GM19324 (cell line): ENCODE data around the gene MIOX.
"Not testable (repeated sequence)": the region's sequence is repeated elsewhere in the genome, so short reads cannot be mapped to it uniquely, and the experiment has no call there.

Experiments used
- ATAC-seq: cut with Tn5 transposase; IDR thresholded peaks from one replicate; pipeline ENCODE4 v1.9.1; 2021; ENCODE audit warnings: mild to moderate bottlenecking, moderate library complexity; ENCODE audit not compliant: unreplicated experiment, low FRiP score

MIOX gene

DNA sequence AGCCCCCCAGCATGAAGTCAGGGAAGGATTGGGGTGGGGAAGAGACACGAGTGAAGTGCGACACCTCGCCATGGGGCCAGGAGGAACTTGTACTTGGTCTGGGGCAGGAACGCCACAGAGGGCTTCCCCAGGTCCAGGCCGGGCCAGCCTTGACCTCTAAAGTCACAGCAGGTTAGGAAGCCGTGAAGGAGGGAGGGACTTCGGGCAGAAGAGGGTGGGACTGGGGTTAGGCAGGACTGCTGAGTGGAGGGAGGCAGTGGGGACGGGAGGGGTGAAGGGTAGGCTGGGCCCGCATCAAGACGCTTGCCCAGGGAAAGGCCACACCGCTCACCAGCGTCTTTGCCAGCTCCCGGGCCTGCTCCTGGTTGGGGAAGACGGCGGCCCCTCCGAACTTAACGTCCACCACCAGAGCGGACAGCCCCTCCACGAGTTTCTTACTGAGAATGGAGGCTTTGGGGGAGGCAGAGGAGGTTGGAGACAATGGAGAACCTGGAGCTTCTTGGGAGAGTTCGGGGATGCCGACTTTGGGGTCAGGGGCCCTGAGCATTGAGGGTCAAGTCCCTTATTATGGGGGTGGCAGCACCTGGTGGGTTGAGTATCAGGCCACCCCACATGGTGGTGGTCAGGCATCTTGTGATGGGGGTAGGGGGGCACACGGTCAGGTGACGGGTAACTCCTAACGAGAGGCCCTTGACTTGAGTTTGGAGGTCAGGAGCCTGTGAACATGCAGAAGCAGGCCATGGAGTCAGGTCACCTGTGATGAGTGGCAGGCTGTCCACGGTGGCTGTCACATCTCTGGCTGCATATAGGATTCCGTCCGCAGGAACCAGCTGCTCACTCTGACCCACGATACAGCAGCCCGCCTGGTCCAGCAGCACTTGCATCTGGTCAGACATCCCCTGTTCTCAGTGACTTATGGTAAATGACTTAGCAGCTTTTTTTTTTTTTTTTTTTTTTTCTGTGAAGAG lies 40.5 kb downstream of the MIOX start:
- no peak for ATAC-seq

DNA sequence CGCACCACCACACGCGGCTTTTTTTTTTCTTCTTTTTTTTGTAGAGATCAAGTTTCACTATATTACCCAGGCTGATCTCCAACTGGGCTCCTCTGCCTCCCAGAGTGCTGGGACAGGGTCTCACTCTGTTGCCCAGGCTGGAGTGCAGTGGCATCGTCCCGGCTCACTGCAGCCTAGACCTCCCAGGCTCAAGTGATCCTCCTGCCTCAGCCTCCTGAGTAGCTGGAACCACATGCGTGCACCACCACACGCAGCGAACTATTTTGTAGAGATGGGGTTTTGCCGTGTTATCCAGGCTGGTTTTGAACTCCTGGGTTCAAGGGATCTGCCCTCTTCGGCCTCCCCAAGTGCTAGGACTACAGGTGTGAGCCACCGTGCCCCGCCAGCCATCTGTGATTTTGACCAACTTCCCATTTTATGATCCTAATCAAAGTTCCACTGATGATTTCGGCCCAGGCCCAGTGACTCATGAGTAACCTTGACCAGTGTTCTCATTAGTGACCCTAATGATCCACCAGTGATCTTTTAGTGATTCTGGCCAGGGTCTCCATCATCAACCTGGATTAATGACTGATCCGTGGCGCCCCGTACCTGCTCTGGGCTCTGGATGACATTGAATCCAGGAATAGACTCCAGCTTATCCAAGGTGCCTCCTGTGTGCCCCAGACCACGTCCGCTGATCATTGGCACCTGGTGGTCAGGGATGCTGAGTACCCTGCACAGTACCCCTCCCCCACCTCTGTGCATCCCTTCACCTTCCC lies 41.4 kb downstream of the MIOX start:
- ATAC-seq: no peak

DNA sequence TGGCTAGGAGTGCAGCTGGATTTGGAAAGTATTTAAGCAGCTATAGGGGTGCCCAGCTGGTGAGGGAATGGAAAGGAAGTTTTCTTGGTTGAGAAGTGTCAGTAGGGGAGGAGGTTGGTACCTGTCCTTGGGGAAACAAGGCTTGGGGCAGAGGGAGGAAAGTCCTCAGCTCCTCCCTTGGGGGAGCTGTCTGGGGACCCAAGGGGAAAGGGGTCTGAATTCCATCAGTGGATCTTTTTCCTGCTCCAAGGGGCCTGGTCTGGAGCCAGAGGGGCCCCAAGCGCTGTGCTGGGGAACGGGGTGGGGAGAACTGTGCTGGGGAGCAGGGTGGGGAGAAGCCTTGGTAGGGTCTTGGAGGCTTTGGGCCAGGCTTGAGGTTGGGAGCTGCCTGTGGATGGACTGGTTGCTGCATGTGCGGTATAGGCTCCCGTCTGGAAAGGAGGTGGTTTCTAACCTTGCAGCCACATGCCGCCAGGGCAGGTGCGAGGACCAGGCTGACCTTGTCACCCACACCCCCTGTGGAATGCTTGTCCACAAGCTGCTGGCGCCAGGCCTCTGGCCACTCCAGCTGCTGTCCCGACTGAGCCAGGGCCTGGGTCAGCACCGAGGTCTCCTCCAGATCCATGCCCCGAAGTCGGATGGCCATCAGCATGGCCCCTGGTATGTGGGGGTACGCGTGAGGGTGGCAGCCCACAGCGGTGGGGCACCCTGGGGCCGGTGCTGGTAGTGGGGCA lies 42.2 kb downstream of the MIOX start:
- ATAC-seq: no peak

DNA sequence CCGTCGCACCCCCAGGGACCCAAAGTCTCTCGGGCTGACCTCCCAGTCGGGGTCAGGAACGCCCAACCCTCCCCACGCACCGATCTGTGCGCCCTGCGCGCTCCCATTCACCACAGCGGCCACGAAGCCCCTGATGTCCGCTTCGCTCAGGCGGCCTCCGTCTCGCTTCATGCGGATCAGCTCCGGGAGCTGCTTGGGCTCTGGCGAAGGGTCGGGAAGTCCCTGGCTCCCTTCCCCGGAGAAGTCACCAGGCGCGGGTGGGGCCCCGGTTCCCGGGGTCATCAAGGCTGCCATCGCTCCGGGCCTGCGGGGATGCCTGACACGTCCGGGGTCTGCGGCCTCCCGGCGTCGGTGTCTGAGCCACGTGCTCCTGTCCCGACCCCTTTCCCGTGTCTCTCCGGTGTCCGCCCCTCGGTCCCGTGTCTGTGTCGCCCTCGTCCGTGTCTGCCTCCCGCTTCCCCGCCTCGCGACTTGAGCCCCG lies 42.8 kb downstream of the MIOX start:
- no peak for ATAC-seq

DNA sequence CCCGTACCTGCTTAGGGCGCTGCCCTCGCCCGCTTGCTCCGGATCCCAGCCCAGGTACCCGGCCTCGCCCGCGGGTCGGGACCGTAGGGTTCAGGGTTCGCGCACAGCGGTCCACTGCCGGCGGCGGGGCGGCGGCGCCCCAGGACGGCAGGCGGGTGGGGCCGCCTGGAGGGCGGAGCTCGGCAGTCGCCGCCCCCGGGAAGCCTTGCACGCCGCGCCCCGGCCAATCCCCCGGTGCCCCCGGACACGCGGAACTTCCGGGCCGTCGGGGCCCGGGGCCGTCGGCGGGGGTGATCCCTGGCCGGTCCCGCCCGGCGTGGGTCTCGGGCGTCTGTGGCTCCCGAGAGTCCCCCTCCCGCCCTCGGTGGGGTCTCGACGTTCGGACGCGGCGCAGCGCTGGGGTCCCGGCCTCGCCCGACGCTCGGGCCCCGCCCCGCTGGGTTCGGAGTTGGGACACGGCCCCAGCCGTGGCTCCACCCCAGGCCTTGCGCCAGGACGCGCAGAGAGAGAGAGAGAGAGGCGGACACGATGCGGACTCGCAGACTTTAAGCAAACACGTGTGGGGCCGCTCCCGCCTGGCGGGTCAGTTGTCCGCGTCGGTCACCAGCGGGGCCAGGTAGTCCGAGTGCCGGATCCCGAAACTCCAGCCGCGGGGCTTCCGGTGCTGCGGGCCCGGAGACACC lies 43.4 kb downstream of the MIOX start, which contains the start of gene TYMP:
TSS of gene TYMP (minus strand) at position 116 of the 683 bp plus-strand sequence. CDS start 303 bp downstream, outside the sequence.
- peak; percentile 26 for ATAC-seq

DNA sequence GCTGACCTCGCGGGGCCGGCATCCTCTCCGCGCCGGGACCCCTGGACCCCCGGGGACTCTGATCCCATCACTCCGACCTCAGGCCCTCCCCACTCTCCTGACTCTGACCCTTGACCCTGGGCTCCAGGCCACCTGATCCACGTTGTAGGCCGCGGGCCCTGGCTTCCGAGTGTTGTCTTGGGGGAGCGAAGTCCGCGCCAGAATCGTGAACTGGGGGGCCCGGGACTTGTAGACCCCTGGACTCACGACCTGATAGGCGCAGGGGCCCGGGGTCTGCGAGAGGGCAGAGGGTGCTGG lies 43.9 kb downstream of the MIOX start:
- no peak for ATAC-seq

DNA sequence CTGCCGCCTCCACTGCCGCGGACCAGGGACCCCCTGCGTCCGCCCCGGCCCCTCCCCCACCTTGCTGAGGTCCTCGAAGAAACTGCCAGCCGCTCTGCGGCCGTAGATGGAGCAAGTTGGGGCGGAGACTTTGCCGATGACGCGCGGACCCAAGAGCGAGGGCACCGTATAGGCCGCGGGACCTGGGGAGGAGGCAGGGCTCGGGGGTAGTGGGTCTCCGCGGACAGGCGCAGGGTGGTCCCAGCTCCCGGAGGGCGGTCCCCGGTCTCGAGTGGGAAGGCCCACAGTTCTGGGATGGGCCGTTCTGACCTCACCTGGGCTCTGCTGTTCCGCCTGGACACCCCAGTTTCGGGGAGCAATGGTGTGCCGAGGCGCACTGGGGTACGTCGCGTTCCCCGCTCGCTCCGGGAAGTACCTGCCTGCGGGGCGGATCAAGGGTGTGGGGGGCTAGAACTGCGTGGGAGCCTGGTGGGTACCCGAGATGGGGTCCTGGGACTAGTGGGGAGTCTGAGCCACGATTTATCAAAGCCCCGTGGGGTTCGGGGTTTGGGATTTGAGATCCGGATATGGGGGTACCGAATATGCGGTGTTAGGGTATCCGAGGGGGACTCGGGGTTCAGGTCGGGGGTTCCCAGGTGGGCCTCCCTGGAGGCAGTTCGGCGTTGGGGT lies 44.4 kb downstream of the MIOX start:
- no peak for ATAC-seq

DNA sequence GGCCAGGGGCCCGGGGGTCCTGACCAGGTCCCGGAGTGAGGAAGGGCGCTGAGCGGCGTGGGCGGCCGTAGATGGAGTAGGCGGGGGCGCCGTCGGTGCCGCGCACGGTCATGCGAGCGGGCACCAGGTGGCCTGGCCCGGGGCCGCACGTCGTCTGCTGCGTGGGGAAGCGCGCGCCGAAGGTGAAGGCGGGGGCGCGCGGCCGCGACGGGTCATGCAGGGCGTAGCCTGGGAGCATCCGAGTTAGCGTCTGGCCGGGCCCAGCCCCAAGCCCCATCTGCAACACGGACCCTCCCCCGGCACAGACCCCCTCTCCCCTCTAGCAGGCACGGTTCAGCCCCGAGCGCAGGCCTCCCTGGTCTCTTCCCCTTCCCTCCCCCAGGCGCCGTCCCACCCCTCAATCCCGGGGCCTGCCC lies 44.9 kb downstream of the MIOX start:
- peak; percentile 32 for ATAC-seq

DNA sequence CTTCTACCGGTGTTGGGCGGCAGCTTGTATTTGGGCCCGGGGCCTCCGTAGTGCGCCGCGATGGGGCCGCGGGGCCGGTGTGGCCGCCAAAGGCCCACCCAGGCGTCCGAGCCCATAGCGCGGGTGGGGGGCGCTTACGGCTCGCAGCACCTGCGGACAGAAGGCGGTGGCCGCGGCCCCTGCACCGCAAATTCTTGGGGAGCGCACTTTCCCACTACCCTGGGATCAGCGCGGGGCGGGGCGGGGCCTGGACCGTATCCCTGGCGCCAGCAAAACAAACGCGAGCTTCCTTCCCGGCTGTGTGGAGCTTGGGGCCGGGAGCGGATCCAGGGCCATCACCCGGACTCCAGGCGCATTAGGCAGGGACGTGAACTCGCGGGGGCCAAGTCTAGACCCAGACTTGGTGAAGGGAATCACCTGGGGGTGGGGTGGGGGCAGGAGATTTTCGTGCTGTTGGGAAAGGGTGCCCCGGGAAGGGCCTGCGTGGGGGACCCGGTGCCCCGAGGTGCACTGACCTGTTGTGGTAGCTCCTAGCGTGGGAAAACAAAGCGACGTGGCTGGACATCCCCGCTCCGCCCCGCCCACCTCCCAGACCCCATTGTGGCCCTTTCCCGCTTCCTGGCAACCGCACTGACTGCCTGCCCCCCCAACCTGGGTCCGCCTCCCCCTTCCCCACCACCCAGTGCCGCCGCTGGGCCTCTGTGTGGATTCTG lies 45.5 kb downstream of the MIOX start:
- no peak for ATAC-seq

DNA sequence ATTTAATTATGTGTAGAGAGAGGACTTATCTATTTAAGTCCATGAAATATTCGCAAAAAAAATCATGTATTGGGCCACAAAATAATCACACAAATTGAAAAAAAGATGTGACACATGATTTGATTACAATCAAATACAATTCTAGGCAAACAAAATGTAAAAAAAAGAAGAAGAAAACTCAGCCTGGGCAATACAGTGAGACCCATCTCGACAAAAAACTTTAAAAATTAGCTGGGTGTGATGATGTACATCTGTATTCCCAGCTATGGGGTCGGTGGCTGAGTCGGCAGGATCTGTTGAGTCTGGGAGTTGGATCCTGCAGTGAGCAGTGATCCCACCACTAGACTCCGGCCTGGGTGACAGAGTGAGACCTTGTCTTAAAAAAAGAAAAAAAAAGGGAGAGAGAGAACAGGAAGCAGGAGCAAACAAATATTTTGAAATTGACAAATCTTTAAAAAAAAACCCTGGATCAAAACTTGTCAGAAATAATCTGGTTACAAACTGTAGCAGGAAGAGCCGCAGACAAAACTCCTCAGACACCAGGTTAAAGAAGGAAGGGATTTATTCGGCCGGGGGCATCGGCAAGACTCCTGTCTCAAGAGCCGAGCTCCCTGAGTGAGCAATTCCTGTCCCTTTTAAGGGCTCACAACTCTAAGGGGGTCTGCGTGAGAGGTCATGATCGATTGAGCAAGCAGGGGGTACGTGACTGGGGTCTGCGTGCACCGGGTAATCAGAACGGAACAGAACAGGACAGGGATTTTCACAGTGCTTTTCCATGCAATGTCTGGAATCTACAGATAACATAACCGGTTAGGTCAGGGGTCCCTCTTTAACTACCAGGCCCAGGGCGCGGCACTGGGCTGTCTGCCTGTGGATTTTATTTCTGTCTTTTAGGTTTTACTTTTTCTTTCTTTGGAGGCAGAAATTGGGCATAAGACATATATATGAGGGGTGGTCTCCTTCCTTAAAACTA lies 46.5 kb downstream of the MIOX start:
- ATAC-seq: no peak

DNA sequence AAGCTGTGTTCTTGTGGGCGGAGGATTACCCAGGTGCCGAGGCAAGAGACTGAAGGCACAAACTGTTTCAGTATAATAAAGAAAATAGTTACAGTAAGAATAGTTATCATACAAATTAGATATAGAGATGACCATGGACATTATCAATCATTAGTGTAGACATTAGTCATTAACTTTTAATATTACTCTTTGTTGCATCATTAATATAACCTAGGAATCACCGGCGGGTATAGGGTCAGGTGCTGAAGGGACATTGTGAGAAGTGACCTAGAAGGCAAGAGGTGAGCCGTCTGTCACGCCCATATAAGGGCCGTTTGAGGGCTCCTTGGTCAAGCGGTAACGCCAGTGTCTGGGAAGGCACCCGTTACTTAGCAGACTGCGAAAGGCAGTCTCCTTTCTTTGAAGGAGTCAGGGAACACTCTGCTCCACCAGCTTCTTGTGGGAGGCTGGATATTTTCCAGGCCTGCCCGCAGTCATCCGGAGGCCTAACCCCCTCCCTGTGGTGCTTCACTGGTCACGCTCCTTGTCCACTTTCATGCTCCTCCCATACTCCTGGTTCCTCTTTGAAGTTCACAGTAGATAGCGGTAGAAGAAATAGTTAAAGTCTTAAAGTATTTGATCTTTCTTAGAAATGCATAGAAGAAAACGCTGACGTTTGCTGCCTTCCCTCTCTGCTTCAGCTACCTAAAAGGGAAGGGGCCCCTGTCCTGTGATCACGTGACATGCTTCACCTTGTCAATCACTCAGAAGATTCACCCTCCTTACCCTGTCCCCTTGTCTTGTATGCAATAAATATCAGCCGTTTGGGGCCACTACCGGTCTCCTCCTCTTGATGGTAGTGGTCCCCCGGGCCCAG lies 47.4 kb downstream of the MIOX start:
- not testable (repeated sequence) for ATAC-seq

DNA sequence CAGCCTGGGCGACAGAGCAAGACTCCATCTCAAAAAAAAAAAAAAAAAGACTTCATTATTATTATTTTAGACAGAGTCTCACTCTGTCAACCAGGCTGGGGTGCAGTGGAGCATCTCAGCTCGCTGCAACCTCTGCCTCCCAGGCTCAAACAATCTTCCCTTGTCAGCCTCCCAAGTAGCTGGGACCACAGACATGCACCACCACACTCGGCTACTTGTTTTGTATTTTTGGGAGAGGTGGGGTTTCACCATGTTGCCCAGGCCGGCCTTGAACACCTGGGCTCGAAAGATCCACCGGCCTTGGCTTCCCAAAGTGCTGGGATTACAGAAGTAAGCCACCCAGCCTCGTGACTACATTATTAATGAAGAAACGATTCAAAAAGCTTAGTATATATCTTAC lies 48.5 kb downstream of the MIOX start:
- no peak for ATAC-seq

DNA sequence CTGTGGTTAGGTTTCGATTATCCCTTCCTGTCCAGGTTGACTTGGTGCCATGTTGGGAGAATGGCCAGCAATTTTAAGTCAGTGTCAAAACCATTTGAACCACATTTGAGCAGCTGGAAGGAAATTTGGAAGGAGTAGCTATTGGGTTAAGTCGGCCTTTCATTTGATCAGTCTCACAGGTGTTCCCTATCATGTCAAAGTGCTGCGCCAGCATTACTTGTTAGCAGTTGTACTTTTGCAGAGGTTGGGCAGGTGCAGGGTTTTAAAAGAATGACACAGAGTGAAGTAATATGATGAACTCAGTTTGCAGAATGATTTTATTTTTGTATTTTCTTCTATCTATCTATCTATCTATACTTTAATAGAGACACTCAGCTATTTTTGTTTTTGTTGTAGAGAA lies 49.6 kb downstream of the MIOX start:
- no peak for ATAC-seq

DNA sequence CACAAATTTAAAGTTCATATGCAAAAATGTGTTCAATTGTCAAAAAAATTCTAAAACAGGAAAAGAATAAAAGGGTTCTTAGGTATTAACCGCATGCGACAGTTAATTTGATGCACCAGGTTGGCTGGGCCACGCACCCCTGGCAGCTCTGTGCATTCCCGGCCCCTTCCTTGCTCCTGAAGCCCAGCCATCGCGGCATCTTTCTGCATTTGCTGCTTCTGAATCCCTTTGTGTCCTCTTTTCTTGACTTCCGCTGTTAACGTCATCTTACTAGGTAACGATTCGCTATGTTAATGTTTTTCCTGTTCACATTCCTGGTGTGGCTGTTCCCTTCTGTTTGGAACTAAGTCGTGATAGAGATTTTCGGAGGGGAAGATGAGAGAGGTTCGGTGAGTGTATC lies 51.1 kb downstream of the MIOX start:
- ATAC-seq: no peak
